Fibroblast of lung (primary cell): Measurements from ENCODE around the gene PSTPIP2.

Source experiments
- CTCF ChIP-seq, 2 donors: IDR thresholded peaks in 1 of 2; conservative IDR thresholded peaks in 1 of 2; 1 replicate in 1 of 2; 2 replicates in 1 of 2; pipeline ENCODE4 v1.5.1; 2011 to 2012; ENCODE audit warnings: low read length in 2 of 2, control low read depth in 1 of 2, inconsistent platforms in 1 of 2, low read depth in 1 of 2, mild to moderate bottlenecking in 1 of 2
- EZH2 ChIP-seq: IDR thresholded peaks from 2 replicates; pipeline ENCODE4 v1.5.1; 2012; ENCODE audit warnings: low read length, control low read depth, mild to moderate bottlenecking; ENCODE audit errors: missing control alignments

GRCh38 chr18:45984546-45985235 lies 87.4 kb downstream of the PSTPIP2 start:
- TF ChIP-seq CTCF (conservative IDR thresholded peaks at IDR 0.05 in 1 of 2, IDR thresholded peaks at IDR 0.05 in 1 of 2; ENCODE audit: low read depth in 1 of 2, low read length in 2 of 2) (no peak), EZH2 (no peak)
